Loucy (cell line): Measurements from ENCODE around the gene NSL1.

Experiments used
- CTCF ChIP-seq: fragments of 200-600 bp; sonication (generic); conservative IDR thresholded peaks from 2 replicates; pipeline ENCODE4 v1.5.1; 2014; ENCODE audit warnings: mild to moderate bottlenecking, antibody characterized with exemption, low read length
- EZH2phosphoT487 ChIP-seq: fragments of 200-600 bp; IDR thresholded peaks from 2 replicates; pipeline ENCODE4 v1.6.1; 2018; ENCODE audit warnings: antibody characterized with exemption, mild to moderate bottlenecking, moderate library complexity, borderline replicate concordance

GRCh38 chr1:212825798-212826452 is 34.3 kb upstream of the NSL1 start:
- TF ChIP-seq CTCF: no peak
- no peak for TF ChIP-seq EZH2phosphoT487
